Tibial nerve (tissue), 3 donors: ENCODE data around the gene BARD1.

Source experiments
- CTCF ChIP-seq, 5 experiments: fragments of 200-600 bp in 3 of 5; fragments of 450-650 bp in 2 of 5; sonication (generic) in 3 of 5; IDR thresholded peaks; one replicate each; pipeline ENCODE4 v1.5.1; 2016 to 2019; ENCODE audit warnings: antibody characterized with exemption in 5 of 5, mild to moderate bottlenecking in 3 of 5, moderate library complexity in 2 of 5
- POLR2A ChIP-seq, 2 donors: fragments of 450-650 bp; IDR thresholded peaks; one replicate each; pipeline ENCODE4 v1.6.1; 2017; ENCODE audit warnings: antibody characterized with exemption in 2 of 2, mild to moderate bottlenecking in 2 of 2, moderate library complexity in 2 of 2

DNA sequence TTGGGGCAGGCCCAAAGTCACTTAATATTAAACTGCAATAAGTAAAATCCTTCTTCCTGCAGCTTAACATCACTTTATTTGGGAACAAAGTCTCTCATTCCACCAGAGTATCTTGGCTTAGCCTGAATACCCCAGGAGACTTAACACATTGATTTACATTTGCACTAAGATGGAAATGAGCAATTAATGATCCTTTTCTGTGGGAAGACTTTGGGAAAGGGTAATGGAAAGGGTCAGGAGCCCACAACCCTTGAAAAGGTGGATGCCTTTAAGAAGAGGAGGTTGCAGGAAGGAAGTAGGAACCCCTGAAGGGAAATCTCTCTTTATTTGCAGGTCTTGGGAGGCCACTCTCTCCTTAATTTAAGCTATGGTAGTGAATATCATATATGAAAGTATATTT, 28.0 kb upstream of the BARD1 start:
- TF ChIP-seq CTCF (IDR thresholded peaks at IDR 0.05) = no peak
- no peak for TF ChIP-seq POLR2A (IDR thresholded peaks at IDR 0.05)
